HG03039 (cell line): ENCODE results near the gene PEF1.

Experiments used
- ATAC-seq: cut with Tn5 transposase; IDR thresholded peaks from one replicate; pipeline ENCODE4 v1.9.1; 2021; ENCODE audit warnings: mild to moderate bottlenecking, moderate library complexity; ENCODE audit not compliant: unreplicated experiment

Gene PEF1

GRCh38 chr1:31586376-31587327 is 58.0 kb downstream of the PEF1 start:
- no peak for ATAC-seq

DNA sequence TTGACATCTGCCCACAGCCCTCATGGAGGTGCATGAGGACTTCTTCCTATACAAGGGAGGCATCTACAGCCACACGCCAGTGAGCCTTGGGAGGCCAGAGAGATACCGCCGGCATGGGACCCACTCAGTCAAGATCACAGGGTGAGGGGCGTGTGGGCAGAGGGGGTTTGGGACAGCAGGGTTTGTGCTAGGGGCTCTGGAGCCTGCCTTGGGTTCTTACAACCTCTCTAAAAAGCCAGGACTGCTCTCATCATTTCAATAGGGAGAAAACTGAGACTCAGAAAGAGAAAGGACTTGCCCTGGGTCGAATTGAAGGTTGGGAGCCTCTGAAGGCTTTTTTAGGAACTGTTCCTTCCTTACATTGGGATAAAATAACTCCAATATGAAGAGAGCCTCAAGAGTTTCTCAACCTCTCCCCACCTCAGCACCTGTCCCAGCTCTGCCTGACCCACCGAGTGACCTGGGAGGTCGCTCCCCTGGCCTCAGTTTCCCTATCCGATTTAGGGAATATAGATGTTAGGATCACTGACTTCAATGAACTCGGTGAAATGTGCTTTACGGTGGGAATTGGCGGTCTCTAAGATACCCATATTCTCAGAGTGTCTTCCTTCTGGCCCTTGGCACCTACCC is 58.8 kb downstream of the PEF1 start:
- ATAC-seq: no peak

DNA sequence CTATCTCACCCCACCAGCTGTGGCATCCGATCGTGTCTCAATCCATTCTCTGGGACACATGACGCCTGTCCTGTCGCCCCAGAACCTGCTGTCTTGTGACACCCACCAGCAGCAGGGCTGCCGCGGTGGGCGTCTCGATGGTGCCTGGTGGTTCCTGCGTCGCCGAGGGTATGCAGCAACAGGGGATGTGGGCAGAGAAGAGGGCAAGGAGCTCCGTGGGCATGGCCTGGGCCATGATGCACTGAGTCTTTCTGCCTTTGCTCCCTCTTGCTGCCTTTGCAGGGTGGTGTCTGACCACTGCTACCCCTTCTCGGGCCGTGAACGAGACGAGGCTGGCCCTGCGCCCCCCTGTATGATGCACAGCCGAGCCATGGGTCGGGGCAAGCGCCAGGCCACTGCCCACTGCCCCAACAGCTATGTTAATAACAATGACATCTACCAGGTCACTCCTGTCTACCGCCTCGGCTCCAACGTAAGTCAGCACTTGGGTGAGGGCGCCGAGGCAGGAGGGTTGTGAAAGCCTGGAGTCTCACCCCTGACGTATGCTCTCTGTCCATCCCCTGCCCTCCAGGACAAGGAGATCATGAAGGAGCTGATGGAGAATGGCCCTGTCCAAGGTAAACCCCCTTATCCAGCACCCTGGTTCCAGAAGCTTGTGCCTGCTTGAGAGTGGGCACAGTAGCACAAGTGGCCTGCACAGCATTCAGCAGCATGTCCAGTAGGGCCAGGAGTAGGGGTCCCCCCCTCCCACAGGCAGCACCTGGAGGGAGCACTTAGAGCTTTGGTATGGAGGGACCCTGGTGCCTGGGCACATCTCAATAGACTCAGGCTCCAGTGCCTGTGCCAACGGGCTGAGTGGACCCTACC is 59.6 kb downstream of the PEF1 start:
- no peak for ATAC-seq

GRCh38 chr1:31583995-31584868 is 60.4 kb downstream of the PEF1 start:
- no peak for ATAC-seq

DNA sequence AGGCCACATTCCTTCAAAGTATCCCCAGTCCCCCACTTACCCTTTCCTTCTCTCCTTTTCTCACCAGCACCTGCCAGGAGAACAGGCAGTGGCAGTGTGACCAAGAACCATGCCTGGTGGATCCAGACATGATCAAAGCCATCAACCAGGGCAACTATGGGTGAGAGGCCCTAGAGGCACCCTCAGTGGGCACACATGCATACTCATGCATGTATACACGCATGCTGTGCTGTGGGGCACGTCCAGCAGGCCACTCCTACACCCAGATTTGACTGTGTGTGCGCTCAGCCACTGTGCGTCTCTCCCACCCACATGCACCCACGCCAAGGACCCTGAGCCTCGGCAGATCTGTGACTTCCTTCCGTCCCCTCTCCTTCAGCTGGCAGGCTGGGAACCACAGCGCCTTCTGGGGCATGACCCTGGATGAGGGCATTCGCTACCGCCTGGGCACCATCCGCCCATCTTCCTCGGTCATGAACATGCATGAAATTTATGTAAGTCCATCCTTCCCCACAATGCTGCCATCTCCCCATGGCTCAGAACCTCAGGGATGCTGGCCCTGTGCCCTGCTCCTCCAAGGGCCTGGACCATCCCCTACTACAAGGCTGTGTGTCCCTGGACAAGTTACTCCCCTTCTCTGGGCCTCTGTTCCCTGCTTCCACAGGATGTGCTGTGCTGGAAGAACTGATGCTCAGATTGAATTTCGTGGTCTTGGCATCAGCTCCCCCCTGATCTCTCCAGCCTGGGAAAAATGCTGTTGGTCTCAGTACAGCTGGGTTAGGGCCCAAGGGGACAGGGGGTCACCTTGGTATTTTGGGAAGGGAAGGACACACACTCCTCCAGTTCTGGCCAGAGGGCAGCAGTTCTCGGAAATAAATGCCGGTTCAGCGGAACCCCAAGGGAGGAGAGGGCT is 61.3 kb downstream of the PEF1 start:
- ATAC-seq: no peak

GRCh38 chr1:31581821-31582810 is 62.6 kb downstream of the PEF1 start:
- no peak for ATAC-seq

GRCh38 chr1:31580891-31581603 is 63.6 kb downstream of the PEF1 start:
- ATAC-seq: no peak

- no peak for ATAC-seq
Measured at GRCh38 chr1:31580513-31580870, 64.2 kb downstream of the PEF1 start.
